ENCODE measurements around the gene RSPO4. TPM values are rescaled to one million over a fixed set of nuclear protein-coding genes. Genes with fewer than 3 reads are reported as not detected.

RSPO4 gene
- total RNA-seq, 2 experiments from 2014 or later: 0.14 to 0.25 TPM

GRCh38 chr20:922781-923180 is 79.3 kb downstream of the RSPO4 start:
- Histone ChIP-seq H3K4me1 (ENCODE audit: insufficient read depth, low read length) (no peaks in the 10 kb centered on the region), H3K9me3 (ENCODE audit: control insufficient read depth in 1 of 2, insufficient read depth in 1 of 2, low read length in 2 of 2) (no peaks in the 10 kb centered on the region), H3K36me3 (ENCODE audit: insufficient read depth, low read length) (no peaks in the 10 kb centered on the region), H3K27me3 (ENCODE audit: control insufficient read depth in 1 of 2, insufficient read depth in 2 of 2, low read length in 2 of 2) (no peaks in the 10 kb centered on the region), H3K27ac (ENCODE audit: low read depth in 1 of 2, low read length in 2 of 2) (no peak overlapping the region), H3K4me3 (ENCODE audit: low read length) (no peak overlapping the region)
- no peaks in the 10 kb centered on the region for H3K36me3 Mint-ChIP-seq (ENCODE audit: low read depth)
- ATAC-seq (ENCODE audit: poor library complexity) (no peak), DNase-seq (no peak)
- TF ChIP-seq CTCF (IDR thresholded peaks at IDR 0.05): no peak
- no peaks in the 10 kb centered on the region for H3K4me1 Mint-ChIP-seq (ENCODE audit: low read depth)
- no peaks in the 10 kb centered on the region for H3K9me3 Mint-ChIP-seq
- intact Hi-C loops (cut with DNase I, micrococcal nuclease): no loop called here
- no peak overlapping the region for H3K4me3 Mint-ChIP-seq
- peaks cover 17% of the 10 kb centered on the region for H3K27me3 Mint-ChIP-seq
- POLR2A ChIA-PET: no interaction called here
- CTCF ChIA-PET: no interaction called here
- H3K27ac Mint-ChIP-seq: no peak overlapping the region

GRCh38 chr20:921068-921467 is 81.0 kb downstream of the RSPO4 start:
- intact Hi-C loops (cut with DNase I, micrococcal nuclease): no loop called here
- Histone ChIP-seq H3K36me3 (ENCODE audit: insufficient read depth, low read length) (no peaks in the 10 kb centered on the region), H3K4me1 (ENCODE audit: insufficient read depth, low read length) (no peaks in the 10 kb centered on the region), H3K4me3 (ENCODE audit: low read length) (no peak overlapping the region), H3K27ac (ENCODE audit: low read depth in 1 of 2, low read length in 2 of 2) (no peak overlapping the region), H3K27me3 (ENCODE audit: control insufficient read depth in 1 of 2, insufficient read depth in 2 of 2, low read length in 2 of 2) (no peaks in the 10 kb centered on the region), H3K9me3 (ENCODE audit: control insufficient read depth in 1 of 2, insufficient read depth in 1 of 2, low read length in 2 of 2) (no peaks in the 10 kb centered on the region)
- no peaks in the 10 kb centered on the region for H3K36me3 Mint-ChIP-seq (ENCODE audit: low read depth)
- no peaks in the 10 kb centered on the region for H3K4me1 Mint-ChIP-seq (ENCODE audit: low read depth)
- H3K9me3 Mint-ChIP-seq: no peaks in the 10 kb centered on the region
- H3K27me3 Mint-ChIP-seq: peaks cover 9% of the 10 kb centered on the region
- no peak overlapping the region for H3K27ac Mint-ChIP-seq
- no peak overlapping the region for H3K4me3 Mint-ChIP-seq
- TF ChIP-seq CTCF (IDR thresholded peaks at IDR 0.05): no peak
- ATAC-seq (ENCODE audit: poor library complexity) (no peak), DNase-seq (no peak)
- ChIA-PET CTCF (no interaction called here), POLR2A (no interaction called here)

GRCh38 chr20:920311-920710 is 81.8 kb downstream of the RSPO4 start:
- ChIA-PET CTCF (no interaction called here), POLR2A (no interaction called here)
- Histone ChIP-seq H3K36me3 (ENCODE audit: insufficient read depth, low read length) (no peaks in the 10 kb centered on the region), H3K4me1 (ENCODE audit: insufficient read depth, low read length) (no peaks in the 10 kb centered on the region), H3K27ac (ENCODE audit: low read depth in 1 of 2, low read length in 2 of 2) (no peak overlapping the region), H3K4me3 (ENCODE audit: low read length) (no peak overlapping the region), H3K9me3 (ENCODE audit: control insufficient read depth in 1 of 2, insufficient read depth in 1 of 2, low read length in 2 of 2) (no peaks in the 10 kb centered on the region), H3K27me3 (ENCODE audit: control insufficient read depth in 1 of 2, insufficient read depth in 2 of 2, low read length in 2 of 2) (no peaks in the 10 kb centered on the region)
- no peak for ATAC-seq (ENCODE audit: poor library complexity)
- H3K27me3 Mint-ChIP-seq: peaks cover 11% of the 10 kb centered on the region
- H3K9me3 Mint-ChIP-seq: no peaks in the 10 kb centered on the region
- H3K36me3 Mint-ChIP-seq (ENCODE audit: low read depth): no peaks in the 10 kb centered on the region
- DNase-seq: no peak
- no peaks in the 10 kb centered on the region for H3K4me1 Mint-ChIP-seq (ENCODE audit: low read depth)
- H3K4me3 Mint-ChIP-seq: no peak overlapping the region
- intact Hi-C loops (cut with DNase I, micrococcal nuclease): no loop called here
- no peak overlapping the region for H3K27ac Mint-ChIP-seq
- TF ChIP-seq CTCF (IDR thresholded peaks at IDR 0.05): no peak
